Measurements from ENCODE around the gene CDH7.

CDH7 gene

DNA sequence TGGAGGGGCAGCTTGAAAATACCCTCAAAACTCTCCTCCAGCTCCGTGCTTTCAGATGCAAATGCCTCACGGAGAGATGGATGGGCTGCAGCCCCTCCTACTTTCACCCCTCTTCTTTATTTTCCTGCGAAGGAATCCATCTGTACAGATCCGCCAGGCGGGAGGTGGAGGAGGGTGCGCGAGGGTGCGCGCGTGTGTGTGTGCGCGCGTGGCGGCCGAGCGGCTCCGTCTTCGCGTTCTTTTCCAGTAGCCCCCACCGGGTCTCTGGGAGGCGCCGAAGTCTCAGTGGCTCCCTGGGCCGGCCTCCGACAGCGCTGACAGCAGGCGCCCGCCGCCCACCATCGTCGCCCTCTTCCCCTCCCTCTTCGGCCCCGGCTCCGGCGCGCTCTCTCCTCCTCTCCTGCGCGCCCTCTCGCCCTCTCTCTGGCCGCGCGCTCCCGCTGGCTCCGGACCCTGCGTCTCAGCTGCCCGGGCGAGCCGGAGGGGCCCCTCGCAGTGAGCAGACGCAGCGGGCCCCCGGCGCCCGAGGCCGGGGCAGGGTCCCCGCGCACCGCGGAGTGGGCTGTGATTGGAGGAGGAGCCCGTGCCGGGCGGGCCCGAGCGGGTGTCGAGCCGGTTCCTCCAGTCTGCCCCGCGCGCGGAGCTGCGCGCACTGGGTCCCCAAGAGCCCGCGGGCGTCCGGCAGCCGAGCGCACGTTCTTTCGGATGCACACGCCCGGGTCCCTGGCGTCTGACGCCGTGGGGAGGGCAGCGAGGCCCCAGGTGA lies at the start of gene CDH7:
Gene CDH7, plus strand, starts transcription at position 624 of the 766 bp plus-strand sequence. CDS start 11,831 bp downstream, outside the sequence.
- TF ChIP-seq FOXM1 (IDR thresholded peaks at IDR 0.05; ENCODE audit: borderline replicate concordance) = no peak
- TF ChIP-seq BHLHE40 (IDR thresholded peaks at IDR 0.05; ENCODE audit: borderline replicate concordance) = no peak
- TF ChIP-seq SUZ12 (IDR thresholded peaks at IDR 0.05) = no peak
- POLR2A ChIA-PET = interaction anchor here (0.6 to 1.0 kb wide), 4 partner anchors 9 to 37 kb away, joined by 3 read pairs; no protein-coding TSS in a partner anchor
- CTCF ChIA-PET = interaction anchor here (0.6 to 2.0 kb wide), 4 partner anchors 23 to 147 kb away, joined by 3 to 4 read pairs (median 3); no protein-coding TSS in a partner anchor
- DNase-seq (ENCODE audit: extremely low spot score) = peak; percentile 6

DNA sequence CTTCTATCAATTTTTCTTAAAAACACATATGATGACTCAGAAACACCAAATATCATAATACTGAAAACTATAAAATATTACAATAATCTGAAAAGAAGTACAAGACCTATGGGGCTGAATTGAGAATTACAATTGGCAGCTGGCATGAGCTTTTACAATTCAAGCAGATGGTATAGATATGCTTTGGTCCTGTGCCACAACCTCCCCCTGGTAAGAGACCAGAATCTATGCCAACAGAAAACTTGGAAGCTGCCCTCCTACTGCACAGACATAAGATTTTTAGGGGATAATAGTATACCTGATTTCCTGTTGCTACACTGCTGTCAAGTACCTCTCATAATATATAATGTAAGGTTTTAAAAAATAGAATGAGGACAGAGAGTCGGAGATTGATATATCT lies 46.8 kb upstream of the CDH7 start:
- DNase-seq (ENCODE audit: extremely low spot score) = no peak
- CTCF ChIA-PET = no interaction called here
- POLR2A ChIA-PET = no interaction called here
- TF ChIP-seq FOXA1 (IDR thresholded peaks at IDR 0.05) (no peak), HDGF (IDR thresholded peaks at IDR 0.05; ENCODE audit: borderline replicate concordance) (no peak), L3MBTL2 (conservative IDR thresholded peaks at IDR 0.05) (no peak), CTBP1 (IDR thresholded peaks at IDR 0.05; ENCODE audit: borderline replicate concordance) (no peak)

- ChIA-PET POLR2A (no interaction called here), CTCF (no interaction called here)
- TF ChIP-seq HDGF (IDR thresholded peaks at IDR 0.05; ENCODE audit: borderline replicate concordance) (no peak), SUZ12 (IDR thresholded peaks at IDR 0.05) (no peak), FOXK2 (IDR thresholded peaks at IDR 0.05) (no peak), ARNT (IDR thresholded peaks at IDR 0.05) (no peak), FOXA1 (IDR thresholded peaks at IDR 0.05) (no peak), BHLHE40 (IDR thresholded peaks at IDR 0.05; ENCODE audit: borderline replicate concordance) (no peak)
- DNase-seq (ENCODE audit: extremely low spot score) = no peak
These were observed 44.2 kb upstream of the CDH7 start for GRCh38 chr18:65706646-65707045.

DNA sequence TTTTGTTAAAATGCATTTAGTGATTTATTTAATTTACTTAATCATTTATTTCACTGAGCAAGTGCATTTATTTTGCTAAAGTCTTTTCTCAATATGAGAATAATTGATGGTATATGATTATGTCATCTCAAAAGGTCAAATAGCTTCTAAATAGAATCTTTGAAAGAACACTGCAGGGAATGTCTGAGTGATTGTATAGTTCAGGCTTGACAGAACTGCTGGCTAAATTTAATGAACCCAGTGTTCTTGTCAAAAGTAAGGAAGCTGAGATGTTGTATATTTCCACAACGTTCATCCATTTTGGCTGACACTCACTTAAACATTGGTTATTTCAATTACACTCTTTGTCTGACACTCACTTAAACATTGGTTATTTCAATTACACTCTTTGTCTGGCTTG lies 39.3 kb upstream of the CDH7 start:
- DNase-seq (ENCODE audit: extremely low spot score) = no peak
- POLR2A ChIA-PET = no interaction called here
- CTCF ChIA-PET = no interaction called here
- no peak for TF ChIP-seq ELF4 (IDR thresholded peaks at IDR 0.05)
- TF ChIP-seq SUZ12 (IDR thresholded peaks at IDR 0.05) = no peak

DNA sequence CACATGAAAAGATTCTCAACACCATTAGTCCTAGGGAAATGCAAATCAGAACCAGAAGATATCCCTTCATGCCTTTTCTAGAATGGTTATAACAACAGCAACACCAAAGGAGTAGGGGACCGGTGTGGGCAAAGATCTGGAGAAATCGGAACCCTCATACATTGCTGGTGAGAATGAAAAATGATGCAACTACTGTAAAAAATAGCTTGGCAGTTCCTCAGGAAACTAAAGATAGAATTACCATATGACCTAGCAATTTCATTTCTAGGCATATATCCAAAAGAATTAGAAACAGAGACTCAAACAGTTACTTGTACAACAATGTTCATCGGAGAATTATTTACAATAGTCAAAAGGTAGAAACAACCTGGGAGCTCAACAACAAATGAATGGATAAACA lies 29.2 kb upstream of the CDH7 start:
- DNase-seq (ENCODE audit: extremely low spot score) = no peak
- CTCF ChIA-PET = no interaction called here
- POLR2A ChIA-PET = no interaction called here
- TF ChIP-seq L3MBTL2 (conservative IDR thresholded peaks at IDR 0.05) (no peak), ELF4 (IDR thresholded peaks at IDR 0.05) (no peak), SUZ12 (IDR thresholded peaks at IDR 0.05) (no peak), ARNT (IDR thresholded peaks at IDR 0.05) (no peak), BHLHE40 (IDR thresholded peaks at IDR 0.05; ENCODE audit: borderline replicate concordance) (no peak), CTBP1 (IDR thresholded peaks at IDR 0.05; ENCODE audit: borderline replicate concordance) (no peak), NFRKB (IDR thresholded peaks at IDR 0.05) (no peak), SP1 (IDR thresholded peaks at IDR 0.05) (no peak), FOXA1 (IDR thresholded peaks at IDR 0.05) (no peak), LEF1 (IDR thresholded peaks at IDR 0.05; ENCODE audit: borderline replicate concordance) (no peak), TARDBP (IDR thresholded peaks at IDR 0.05) (no peak), FOXK2 (IDR thresholded peaks at IDR 0.05) (no peak), ZNF384 (IDR thresholded peaks at IDR 0.05) (no peak), FOXM1 (IDR thresholded peaks at IDR 0.05; ENCODE audit: borderline replicate concordance) (no peak), HDGF (IDR thresholded peaks at IDR 0.05; ENCODE audit: borderline replicate concordance) (no peak)
- TF ChIP-seq, protein P1, sequence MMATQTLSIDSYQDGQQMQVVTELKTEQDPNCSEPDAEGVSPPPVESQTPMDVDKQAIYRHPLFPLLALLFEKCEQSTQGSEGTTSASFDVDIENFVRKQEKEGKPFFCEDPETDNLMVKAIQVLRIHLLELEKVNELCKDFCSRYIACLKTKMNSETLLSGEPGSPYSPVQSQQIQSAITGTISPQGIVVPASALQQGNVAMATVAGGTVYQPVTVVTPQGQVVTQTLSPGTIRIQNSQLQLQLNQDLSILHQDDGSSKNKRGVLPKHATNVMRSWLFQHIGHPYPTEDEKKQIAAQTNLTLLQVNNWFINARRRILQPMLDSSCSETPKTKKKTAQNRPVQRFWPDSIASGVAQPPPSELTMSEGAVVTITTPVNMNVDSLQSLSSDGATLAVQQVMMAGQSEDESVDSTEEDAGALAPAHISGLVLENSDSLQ (IDR thresholded peaks at IDR 0.05) = no peak

DNA sequence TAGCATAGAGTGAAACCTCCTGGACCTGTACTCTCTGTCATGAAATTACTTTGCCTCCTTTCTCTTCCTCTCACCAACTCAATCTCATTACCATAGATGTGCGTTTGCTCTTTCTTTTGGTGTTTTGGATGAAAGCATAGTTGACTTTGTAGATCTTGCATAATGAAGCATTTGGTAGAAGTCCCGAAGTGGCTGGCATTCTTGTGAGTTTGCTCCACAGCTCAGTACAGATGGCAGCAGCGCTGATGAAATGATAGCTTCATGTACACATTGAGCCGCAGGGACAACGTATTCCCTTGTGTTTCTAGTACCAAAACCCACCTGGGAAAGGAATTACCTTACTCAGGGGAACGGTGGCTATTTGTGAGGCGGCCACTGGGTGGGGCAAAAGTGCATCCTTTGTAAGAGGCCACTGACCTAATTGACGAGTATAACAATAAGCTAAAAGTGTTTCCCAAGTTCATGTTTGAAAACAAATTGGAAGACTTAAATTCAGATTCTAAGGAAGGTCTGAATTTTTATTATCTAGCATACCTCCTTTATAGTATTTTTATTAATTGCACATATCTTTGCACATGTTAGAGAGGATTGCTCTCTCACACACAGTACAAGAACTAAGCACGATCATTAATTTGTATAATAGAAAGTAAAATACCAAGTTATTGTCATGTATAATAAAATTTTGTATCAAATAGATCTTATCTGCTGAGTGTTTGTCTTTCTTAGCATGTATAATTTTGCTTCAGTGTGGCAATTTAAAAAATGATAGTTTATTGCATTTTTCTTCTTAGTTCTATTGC lies 25.4 kb upstream of the CDH7 start:
- CTCF ChIA-PET = interaction anchor here (0.7 to 1.0 kb wide), 2 partner anchors 25 to 157 kb away, joined by 4 read pairs; partner anchors contain the start of gene CDH7
- peak; percentile 6 for DNase-seq (ENCODE audit: extremely low spot score)
- TF ChIP-seq, protein P1 (IDR thresholded peaks at IDR 0.05) = no peak
- TF ChIP-seq NFRKB (IDR thresholded peaks at IDR 0.05) = no peak
- TF ChIP-seq ARNT (IDR thresholded peaks at IDR 0.05) = no peak
- no peak for TF ChIP-seq HDGF (IDR thresholded peaks at IDR 0.05; ENCODE audit: borderline replicate concordance)
- TF ChIP-seq SP1 (IDR thresholded peaks at IDR 0.05) = no peak
- TF ChIP-seq FOXK2 (IDR thresholded peaks at IDR 0.05) = no peak
- TF ChIP-seq SUZ12 (IDR thresholded peaks at IDR 0.05) = no peak
- no peak for TF ChIP-seq ZNF384 (IDR thresholded peaks at IDR 0.05)
- no peak for TF ChIP-seq CTBP1 (IDR thresholded peaks at IDR 0.05; ENCODE audit: borderline replicate concordance)
- TF ChIP-seq LEF1 (IDR thresholded peaks at IDR 0.05; ENCODE audit: borderline replicate concordance) = no peak
- TF ChIP-seq TARDBP (IDR thresholded peaks at IDR 0.05) = no peak
- no peak for TF ChIP-seq FOXM1 (IDR thresholded peaks at IDR 0.05; ENCODE audit: borderline replicate concordance)
- POLR2A ChIA-PET = interaction anchor here (0.6 kb wide), 1 partner anchor 24 kb away, joined by 3 read pairs; no protein-coding TSS in a partner anchor

DNA sequence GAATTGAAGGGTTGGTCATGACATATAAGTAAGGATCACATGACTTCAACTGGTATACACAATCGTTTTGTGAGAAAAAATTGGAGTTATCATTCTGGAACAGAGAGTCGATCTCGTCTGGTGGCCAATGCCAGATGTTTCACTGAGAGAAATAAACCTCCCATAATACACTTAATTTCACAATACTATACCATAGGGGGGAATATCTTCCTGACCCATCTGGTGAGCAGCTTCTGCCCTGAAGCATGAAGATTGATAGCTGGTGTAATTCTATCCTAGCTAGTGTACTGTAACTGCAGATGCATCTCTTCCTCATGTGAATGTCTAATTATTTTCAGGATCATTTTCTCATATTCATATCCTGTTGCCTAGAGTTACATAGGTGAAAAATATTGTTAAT lies 15.7 kb upstream of the CDH7 start:
- DNase-seq (ENCODE audit: extremely low spot score) = no peak
- TF ChIP-seq BHLHE40 (IDR thresholded peaks at IDR 0.05; ENCODE audit: borderline replicate concordance) (no peak), CTBP1 (IDR thresholded peaks at IDR 0.05; ENCODE audit: borderline replicate concordance) (no peak), LEF1 (IDR thresholded peaks at IDR 0.05; ENCODE audit: borderline replicate concordance) (no peak), ARNT (IDR thresholded peaks at IDR 0.05) (no peak), TARDBP (IDR thresholded peaks at IDR 0.05) (no peak), FOXM1 (IDR thresholded peaks at IDR 0.05; ENCODE audit: borderline replicate concordance) (no peak), HDGF (IDR thresholded peaks at IDR 0.05; ENCODE audit: borderline replicate concordance) (no peak), FOXA1 (IDR thresholded peaks at IDR 0.05) (no peak), ZNF384 (IDR thresholded peaks at IDR 0.05) (no peak), SP1 (IDR thresholded peaks at IDR 0.05) (no peak), NFRKB (IDR thresholded peaks at IDR 0.05) (no peak), SUZ12 (IDR thresholded peaks at IDR 0.05) (no peak), FOXK2 (IDR thresholded peaks at IDR 0.05) (no peak), ELF4 (IDR thresholded peaks at IDR 0.05) (no peak), L3MBTL2 (conservative IDR thresholded peaks at IDR 0.05) (no peak)
- TF ChIP-seq, protein P1 (IDR thresholded peaks at IDR 0.05) = no peak
- ChIA-PET POLR2A (interaction anchor here (1.2 kb wide), 1 partner anchor 15 kb away, joined by 3 read pairs; no protein-coding TSS in a partner anchor), CTCF (no interaction called here)

Measured in HEK293T (cell line).